GM12891 (cell line): ENCODE data around the gene KIF6.

Experiments
- DNase-seq: peaks from one replicate; pipeline ENCODE4 v3.0.0; 2011; ENCODE audit warnings: low spot score; ENCODE audit not compliant: insufficient read length
- FAIRE-seq: peaks from 2 replicates; lab custom pipeline; 2011; peaks lifted over from hg19 to GRCh38; lab: Jason Lieb, UNC
- PAX5 ChIP-seq: IDR thresholded peaks from 2 replicates; pipeline ENCODE4 v1.6.1; 2011; ENCODE audit warnings: low read length, moderate library complexity, mild to moderate bottlenecking; ENCODE audit not compliant: insufficient read depth, severe bottlenecking
- POLR2A ChIP-seq: IDR thresholded peaks from 2 replicates; pipeline ENCODE4 v1.6.1; 2011; ENCODE audit warnings: low read depth, low read length, control low read depth
- POLR2AphosphoS5 ChIP-seq: IDR thresholded peaks from 2 replicates; pipeline ENCODE4 v1.6.1; 2011; ENCODE audit warnings: low read depth, low read length, control low read depth
- POU2F2 ChIP-seq: IDR thresholded peaks from 2 replicates; pipeline ENCODE4 v1.6.1; 2011; ENCODE audit warnings: low read depth, mild to moderate bottlenecking, control low read depth, low read length, moderate library complexity
- SPI1 ChIP-seq: IDR thresholded peaks from 2 replicates; pipeline ENCODE4 v1.6.1; 2011; ENCODE audit warnings: low read depth, low read length, control low read depth
- TAF1 ChIP-seq: IDR thresholded peaks from 2 replicates; pipeline ENCODE4 v1.6.1; 2011; ENCODE audit warnings: low read depth, low read length, control low read depth

Gene KIF6

GRCh38 chr6:39330057-39330456, 395.2 kb downstream of the KIF6 start:
- DNase-seq: no peak
- no peak for TF ChIP-seq POLR2AphosphoS5
- TF ChIP-seq SPI1: peak; percentile 96
- peak; percentile 75 for TF ChIP-seq POU2F2
- FAIRE-seq: peak; percentile 82

GRCh38 chr6:39328066-39328465, 397.1 kb downstream of the KIF6 start:
- TF ChIP-seq POLR2AphosphoS5: no peak
- no peak for TF ChIP-seq POU2F2
- no peak for TF ChIP-seq SPI1
- no peak for TF ChIP-seq PAX5
- no peak for TF ChIP-seq TAF1
- no peak for TF ChIP-seq POLR2A
- FAIRE-seq: no peak
- DNase-seq: no peak

- DNase-seq (no peak), FAIRE-seq (no peak)
- TF ChIP-seq POLR2AphosphoS5 (no peak), SPI1 (no peak), POLR2A (no peak), POU2F2 (no peak), PAX5 (no peak), TAF1 (no peak)
These were observed 397.7 kb downstream of the KIF6 start for GRCh38 chr6:39327507-39327906.

- DNase-seq: no peak
- TF ChIP-seq POLR2A: no peak
- no peak for TF ChIP-seq POLR2AphosphoS5
- no peak for TF ChIP-seq POU2F2
- TF ChIP-seq PAX5: no peak
- no peak for TF ChIP-seq TAF1
- TF ChIP-seq SPI1: no peak
- no peak for FAIRE-seq
These were observed 402.8 kb downstream of the KIF6 start, which contains the start of gene KCNK16 for GRCh38 chr6:39322306-39322850. Gene KCNK16, minus strand, starts transcription at chr6:39322702. Its CDS starts 162 bp downstream, at chr6:39322540.

GRCh38 chr6:39321761-39322160, 403.4 kb downstream of the KIF6 start:
- DNase-seq (no peak), FAIRE-seq (no peak)
- TF ChIP-seq PAX5: no peak
- no peak for TF ChIP-seq TAF1
- TF ChIP-seq POLR2AphosphoS5: no peak
- no peak for TF ChIP-seq POU2F2
- TF ChIP-seq SPI1: no peak
- TF ChIP-seq POLR2A: no peak

GRCh38 chr6:39320363-39320984, 404.7 kb downstream of the KIF6 start:
- TF ChIP-seq POU2F2 (no peak), POLR2AphosphoS5 (no peak), PAX5 (no peak), SPI1 (no peak), TAF1 (no peak), POLR2A (no peak)
- FAIRE-seq (no peak), DNase-seq (no peak)

GRCh38 chr6:39319621-39320362, 405.4 kb downstream of the KIF6 start:
- no peak for DNase-seq
- TF ChIP-seq POLR2A: no peak
- no peak for TF ChIP-seq PAX5
- no peak for TF ChIP-seq POU2F2
- TF ChIP-seq POLR2AphosphoS5: no peak
- no peak for TF ChIP-seq SPI1
- no peak for TF ChIP-seq TAF1
- no peak for FAIRE-seq

GRCh38 chr6:39317256-39317655, 408.0 kb downstream of the KIF6 start:
- DNase-seq (no peak), FAIRE-seq (no peak)
- TF ChIP-seq POLR2A (no peak), POLR2AphosphoS5 (no peak), SPI1 (no peak), TAF1 (no peak), POU2F2 (no peak), PAX5 (no peak)

- FAIRE-seq (no peak), DNase-seq (no peak)
- no peak for TF ChIP-seq TAF1
- TF ChIP-seq SPI1: no peak
These were observed 410.9 kb downstream of the KIF6 start, which contains the start of gene KCNK17 for GRCh38 chr6:39314273-39314795. Gene KCNK17, minus strand, starts transcription at chr6:39314419. Its CDS starts 99 bp downstream, at chr6:39314320.
